Measurements from ENCODE around the gene CCDC33. TPM values are rescaled to one million over a fixed set of nuclear protein-coding genes. Genes with fewer than 3 reads are reported as not detected.

Gene CCDC33
- total and polyA plus RNA-seq, 2 donors (not counting 3 experiments of a cell fraction or from before 2014, with no cell fraction given): not detected

DNA sequence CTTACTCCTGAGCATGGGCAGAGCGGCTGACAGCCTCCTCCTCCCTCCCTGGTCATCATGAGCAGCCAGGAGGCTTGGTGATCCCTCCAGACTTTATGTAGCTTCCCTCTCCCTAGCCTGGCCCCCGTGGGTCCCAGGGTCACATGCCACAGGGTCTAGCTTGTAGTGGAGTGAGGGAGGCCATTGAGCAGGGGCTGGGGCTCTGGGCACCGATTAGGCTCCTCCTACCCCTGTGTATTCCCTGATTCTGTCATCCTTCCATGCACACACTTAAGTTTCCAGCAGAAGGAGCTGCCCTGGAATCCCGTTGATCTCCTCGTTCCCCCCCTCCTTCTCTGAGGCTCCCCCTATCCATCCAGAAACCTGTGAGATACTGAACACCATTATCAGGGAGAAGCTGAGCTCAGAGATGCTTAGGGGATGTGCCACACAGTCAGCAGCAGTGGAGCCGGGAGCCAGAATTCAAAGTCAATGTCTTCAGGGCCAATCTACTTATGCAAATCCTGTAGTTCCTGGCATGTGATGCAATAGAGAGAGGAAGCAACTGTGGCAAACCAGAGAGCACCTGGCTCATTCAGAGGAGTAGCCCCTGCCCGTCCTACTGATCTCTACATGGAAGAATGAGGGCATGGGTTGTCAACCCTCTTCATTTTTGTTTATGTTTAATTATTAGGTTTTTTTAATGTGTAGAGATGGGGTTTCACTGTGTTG, 17.2 kb downstream of the CCDC33 start:
- no peaks in the 10 kb centered on the region for H3K36me3 ChIP-seq (ENCODE audit: control insufficient read depth in 2 of 2, extremely low read depth in 1 of 2, insufficient read depth in 2 of 2, low read length in 2 of 2)
- no peak overlapping the region for H3K4me2 ChIP-seq (ENCODE audit: insufficient read depth, low read length)
- no peak overlapping the region for H3K27ac ChIP-seq (ENCODE audit: insufficient read depth, low read depth, low read length)
- dilution Hi-C loops (cut with MboI; ENCODE audit: extremely low pct_ligation_motif_present, low sequenced_read_pairs) (no loop called here), intact Hi-C loops (cut with micrococcal nuclease) (no loop called here)
- no peaks in the 10 kb centered on the region for H3K79me2 ChIP-seq (ENCODE audit: control insufficient read depth, insufficient read depth, low read length)
- TF ChIP-seq POLR2AphosphoS5 (IDR thresholded peaks at IDR 0.05; ENCODE audit: insufficient read depth, low read depth, low read length) (no peak), GATA2 (IDR thresholded peaks at IDR 0.05; ENCODE audit: insufficient read depth, insufficient read length, low read depth, low read length) (no peak), FOS (IDR thresholded peaks at IDR 0.05; ENCODE audit: borderline replicate concordance, insufficient read depth, low read length) (no peak)
- no peak overlapping the region for H2AFZ ChIP-seq (ENCODE audit: low read depth, low read length)
- H3K9ac ChIP-seq (replicated peaks; ENCODE audit: extremely low read depth, insufficient read depth, low read length): no peak overlapping the region
- POLR2A ChIA-PET: no interaction called here
- no peaks in the 10 kb centered on the region for H3K9me1 ChIP-seq (replicated peaks; ENCODE audit: control insufficient read depth, extremely low read depth, insufficient read depth, low read length)
- FAIRE-seq (no peak), DNase-seq (ENCODE audit: low read depth, low spot score) (no peak)
- peaks cover 2 to 4% of the 10 kb centered on the region in 2 experiments for H3K27me3 ChIP-seq (ENCODE audit: control insufficient read depth in 2 of 2, insufficient read depth in 2 of 2, low read length in 2 of 2)
- BruUV-seq (replicated peaks): no TSS peak
- no peaks in the 10 kb centered on the region for H4K20me1 ChIP-seq (replicated peaks; ENCODE audit: control insufficient read depth, extremely low read depth, insufficient read depth, low read length)
- no peaks in the 10 kb centered on the region for H3K9me3 ChIP-seq (replicated peaks; ENCODE audit: control insufficient read depth, insufficient read depth, low read length)
- H3K4me1 ChIP-seq (ENCODE audit: control insufficient read depth, extremely low read depth, insufficient read depth, low read length): no peaks in the 10 kb centered on the region
- CTCF ChIA-PET: interaction anchor here (0.8 to 1.4 kb wide), 2 partner anchors 13 to 54 kb away, joined by 3 to 5 read pairs; no protein-coding TSS in a partner anchor
- H3K4me3 ChIP-seq (replicated peaks in 1 of 3; ENCODE audit: insufficient read depth in 1 of 3, low read depth in 1 of 3, low read length in 3 of 3): no peak overlapping the region

DNA sequence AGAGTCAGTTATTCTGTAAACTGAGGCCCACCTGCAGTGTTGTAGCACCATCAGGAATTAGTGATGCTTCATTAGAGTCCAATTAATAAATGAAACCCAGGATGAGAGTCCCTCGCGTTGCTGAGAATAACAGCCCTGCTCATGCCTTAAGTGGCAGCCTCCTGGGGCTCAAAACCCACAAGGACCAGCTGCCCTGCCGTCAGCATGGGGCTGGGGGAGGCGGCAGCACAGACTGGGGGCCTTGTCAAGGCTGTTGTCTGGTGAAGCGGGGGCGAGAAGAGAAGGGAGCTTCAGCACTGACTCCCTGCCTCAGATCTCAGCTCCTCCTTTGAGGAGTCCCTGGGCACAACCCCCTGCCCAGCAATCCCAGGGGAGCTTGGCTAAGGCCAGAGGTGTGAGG, 21.0 kb downstream of the CCDC33 start:
- H4K20me1 ChIP-seq (replicated peaks; ENCODE audit: control insufficient read depth, extremely low read depth, insufficient read depth, low read length): no peaks in the 10 kb centered on the region
- POLR2A ChIA-PET: no interaction called here
- no peak overlapping the region for H3K4me3 ChIP-seq (replicated peaks in 1 of 3; ENCODE audit: insufficient read depth in 1 of 3, low read depth in 1 of 3, low read length in 3 of 3)
- no peaks in the 10 kb centered on the region for H3K27me3 ChIP-seq (ENCODE audit: control insufficient read depth in 2 of 2, insufficient read depth in 2 of 2, low read length in 2 of 2)
- H3K4me2 ChIP-seq (ENCODE audit: insufficient read depth, low read length): no peak overlapping the region
- intact Hi-C loops (cut with micrococcal nuclease) (no loop called here), dilution Hi-C loops (cut with MboI; ENCODE audit: extremely low pct_ligation_motif_present, low sequenced_read_pairs) (no loop called here)
- FAIRE-seq: no peak
- no peaks in the 10 kb centered on the region for H3K4me1 ChIP-seq (ENCODE audit: control insufficient read depth, extremely low read depth, insufficient read depth, low read length)
- no TSS peak for BruUV-seq (replicated peaks)
- no peaks in the 10 kb centered on the region for H3K36me3 ChIP-seq (ENCODE audit: control insufficient read depth in 2 of 2, extremely low read depth in 1 of 2, insufficient read depth in 2 of 2, low read length in 2 of 2)
- H3K79me2 ChIP-seq (ENCODE audit: control insufficient read depth, insufficient read depth, low read length): no peaks in the 10 kb centered on the region
- H3K9ac ChIP-seq (replicated peaks; ENCODE audit: extremely low read depth, insufficient read depth, low read length): no peak overlapping the region
- no peak overlapping the region for H2AFZ ChIP-seq (ENCODE audit: low read depth, low read length)
- no peak overlapping the region for H3K27ac ChIP-seq (ENCODE audit: insufficient read depth, low read depth, low read length)
- CTCF ChIA-PET: no interaction called here
- no peaks in the 10 kb centered on the region for H3K9me1 ChIP-seq (replicated peaks; ENCODE audit: control insufficient read depth, extremely low read depth, insufficient read depth, low read length)
- TF ChIP-seq JUN (IDR thresholded peaks at IDR 0.05; ENCODE audit: borderline replicate concordance, insufficient read depth, insufficient read length, low read depth) (no peak), EZH2 (IDR thresholded peaks at IDR 0.05; ENCODE audit: borderline replicate concordance, low read depth, low read length, severe bottlenecking) (no peak), POLR2AphosphoS5 (IDR thresholded peaks at IDR 0.05; ENCODE audit: insufficient read depth, low read depth, low read length) (no peak), FOS (IDR thresholded peaks at IDR 0.05; ENCODE audit: borderline replicate concordance, insufficient read depth, low read length) (no peak), POLR2A (IDR thresholded peaks at IDR 0.05; ENCODE audit: low read depth, low read length) (no peak), GATA2 (IDR thresholded peaks at IDR 0.05; ENCODE audit: insufficient read depth, insufficient read length, low read depth, low read length) (no peak), MYC (IDR thresholded peaks at IDR 0.05; ENCODE audit: low read depth, low read length) (no peak)
- TF ChIP-seq, protein P1, sequence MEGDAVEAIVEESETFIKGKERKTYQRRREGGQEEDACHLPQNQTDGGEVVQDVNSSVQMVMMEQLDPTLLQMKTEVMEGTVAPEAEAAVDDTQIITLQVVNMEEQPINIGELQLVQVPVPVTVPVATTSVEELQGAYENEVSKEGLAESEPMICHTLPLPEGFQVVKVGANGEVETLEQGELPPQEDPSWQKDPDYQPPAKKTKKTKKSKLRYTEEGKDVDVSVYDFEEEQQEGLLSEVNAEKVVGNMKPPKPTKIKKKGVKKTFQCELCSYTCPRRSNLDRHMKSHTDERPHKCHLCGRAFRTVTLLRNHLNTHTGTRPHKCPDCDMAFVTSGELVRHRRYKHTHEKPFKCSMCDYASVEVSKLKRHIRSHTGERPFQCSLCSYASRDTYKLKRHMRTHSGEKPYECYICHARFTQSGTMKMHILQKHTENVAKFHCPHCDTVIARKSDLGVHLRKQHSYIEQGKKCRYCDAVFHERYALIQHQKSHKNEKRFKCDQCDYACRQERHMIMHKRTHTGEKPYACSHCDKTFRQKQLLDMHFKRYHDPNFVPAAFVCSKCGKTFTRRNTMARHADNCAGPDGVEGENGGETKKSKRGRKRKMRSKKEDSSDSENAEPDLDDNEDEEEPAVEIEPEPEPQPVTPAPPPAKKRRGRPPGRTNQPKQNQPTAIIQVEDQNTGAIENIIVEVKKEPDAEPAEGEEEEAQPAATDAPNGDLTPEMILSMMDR (IDR thresholded peaks at IDR 0.05; ENCODE audit: extremely low read depth in 1 of 2, insufficient read depth in 1 of 2, low read depth in 1 of 2, low read length in 2 of 2): no peak
- TF ChIP-seq, protein P2, sequence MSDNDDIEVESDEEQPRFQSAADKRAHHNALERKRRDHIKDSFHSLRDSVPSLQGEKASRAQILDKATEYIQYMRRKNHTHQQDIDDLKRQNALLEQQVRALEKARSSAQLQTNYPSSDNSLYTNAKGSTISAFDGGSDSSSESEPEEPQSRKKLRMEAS (IDR thresholded peaks at IDR 0.05; ENCODE audit: insufficient read depth, insufficient read length): no peak
- no peak for DNase-seq (ENCODE audit: low read depth, low spot score)
- no peaks in the 10 kb centered on the region for H3K9me3 ChIP-seq (replicated peaks; ENCODE audit: control insufficient read depth, insufficient read depth, low read length)

All from endothelial cell of umbilical vein (primary cell).